GM12892 (cell line): ENCODE data around the gene OTUD1.

Source experiments
- DNase-seq: peaks from one replicate; pipeline ENCODE4 v3.0.0; 2011; ENCODE audit not compliant: insufficient read length
- FAIRE-seq: peaks from 2 replicates; lab custom pipeline; 2011; peaks lifted over from hg19 to GRCh38; lab: Jason Lieb, UNC
- POLR2A ChIP-seq: IDR thresholded peaks from 2 replicates; pipeline ENCODE4 v1.6.1; 2011; ENCODE audit warnings: low read depth, low read length, control low read depth
- POLR2AphosphoS5 ChIP-seq: IDR thresholded peaks from 2 replicates; pipeline ENCODE4 v1.6.1; 2011; ENCODE audit warnings: low read depth, low read length, control low read depth
- TAF1 ChIP-seq: IDR thresholded peaks from 2 replicates; pipeline ENCODE4 v1.6.1; 2011; ENCODE audit warnings: low read depth, mild to moderate bottlenecking, control low read depth, low read length, borderline replicate concordance

The OTUD1 gene

GRCh38 chr10:23406409-23406808 lies 32.5 kb upstream of the OTUD1 start:
- DNase-seq: no peak
- no peak for FAIRE-seq
- no peak for TF ChIP-seq POLR2A

GRCh38 chr10:23408330-23408976 lies 30.4 kb upstream of the OTUD1 start:
- TF ChIP-seq POLR2AphosphoS5 (no peak), POLR2A (no peak), TAF1 (no peak)
- DNase-seq: no peak
- FAIRE-seq: no peak

GRCh38 chr10:23412223-23412622 lies 26.7 kb upstream of the OTUD1 start:
- DNase-seq: no peak
- TF ChIP-seq POLR2AphosphoS5: no peak
- TF ChIP-seq POLR2A: no peak
- TF ChIP-seq TAF1: no peak
- no peak for FAIRE-seq

GRCh38 chr10:23413629-23414089 lies 25.2 kb upstream of the OTUD1 start:
- TF ChIP-seq POLR2AphosphoS5 (no peak), TAF1 (no peak), POLR2A (no peak)
- DNase-seq (no peak), FAIRE-seq (peak; percentile 46)

- TF ChIP-seq POLR2AphosphoS5 (no peak), POLR2A (no peak), TAF1 (no peak)
- FAIRE-seq (no peak), DNase-seq (no peak)
Measured at GRCh38 chr10:23414658-23415057, 24.2 kb upstream of the OTUD1 start.

GRCh38 chr10:23417254-23417653 lies 21.6 kb upstream of the OTUD1 start:
- DNase-seq: no peak
- TF ChIP-seq POLR2AphosphoS5: no peak
- no peak for TF ChIP-seq TAF1
- TF ChIP-seq POLR2A: no peak
- FAIRE-seq: no peak

- no peak for FAIRE-seq
- TF ChIP-seq TAF1 (no peak), POLR2A (no peak), POLR2AphosphoS5 (no peak)
- DNase-seq: no peak
Measured at GRCh38 chr10:23418051-23418681, 20.7 kb upstream of the OTUD1 start.

GRCh38 chr10:23419201-23419600 lies 19.7 kb upstream of the OTUD1 start:
- DNase-seq (no peak), FAIRE-seq (no peak)
- no peak for TF ChIP-seq TAF1
- no peak for TF ChIP-seq POLR2AphosphoS5
- no peak for TF ChIP-seq POLR2A

GRCh38 chr10:23419655-23420329 lies 19.1 kb upstream of the OTUD1 start:
- TF ChIP-seq POLR2A (no peak), POLR2AphosphoS5 (no peak), TAF1 (no peak)
- DNase-seq (no peak), FAIRE-seq (no peak)

- FAIRE-seq (no peak), DNase-seq (no peak)
- no peak for TF ChIP-seq POLR2A
- no peak for TF ChIP-seq POLR2AphosphoS5
- no peak for TF ChIP-seq TAF1
Measured at GRCh38 chr10:23421397-23421796, 17.5 kb upstream of the OTUD1 start.

GRCh38 chr10:23422003-23422411 lies 16.9 kb upstream of the OTUD1 start:
- FAIRE-seq (no peak), DNase-seq (no peak)
- no peak for TF ChIP-seq POLR2A
- TF ChIP-seq POLR2AphosphoS5: no peak
- TF ChIP-seq TAF1: no peak

GRCh38 chr10:23432166-23432565 lies 6.7 kb upstream of the OTUD1 start:
- TF ChIP-seq POLR2A (no peak), TAF1 (no peak), POLR2AphosphoS5 (no peak)
- no peak for DNase-seq
- FAIRE-seq: no peak
